Mammary epithelial cell (primary cell): ENCODE data around the gene BRAP.

Experiments
- EZH2 ChIP-seq: IDR thresholded peaks from 2 replicates; pipeline ENCODE4 v1.6.1; 2012; ENCODE audit warnings: low read length, inconsistent platforms, borderline replicate concordance
- TF ChIP-seq, protein P1 (sequence below), 2 donors: IDR thresholded peaks in 1 of 2; conservative IDR thresholded peaks in 1 of 2; 2 replicates each; pipeline ENCODE4 v1.5.1; 2011 to 2012; ENCODE audit warnings: inconsistent platforms in 2 of 2, low read length in 2 of 2, mild to moderate bottlenecking in 2 of 2, control low read depth in 1 of 2, low read depth in 1 of 2; ENCODE audit not compliant: insufficient read depth in 1 of 2; ENCODE audit errors: extremely low read depth in 1 of 2

DNA sequence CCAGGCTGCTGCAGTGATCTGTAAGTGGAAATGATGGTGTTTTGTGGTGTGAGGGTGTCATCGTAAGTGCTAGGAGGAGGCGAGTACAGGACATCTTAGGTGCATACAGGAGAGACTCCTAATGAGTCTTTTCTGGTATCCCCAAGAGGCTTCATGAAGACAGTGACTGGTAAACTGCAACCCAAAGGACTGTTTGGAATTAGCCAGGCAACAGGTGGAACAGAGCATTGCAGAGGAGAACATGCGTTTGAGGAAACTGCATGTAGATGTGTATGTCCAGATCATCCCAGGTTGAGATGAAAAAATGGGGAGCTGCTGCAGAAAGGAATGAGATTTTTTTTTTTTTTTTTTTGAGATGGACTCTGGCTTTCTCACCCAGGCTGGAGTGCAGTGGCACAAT is 5.5 kb upstream of the BRAP start:
- TF ChIP-seq, protein P1, sequence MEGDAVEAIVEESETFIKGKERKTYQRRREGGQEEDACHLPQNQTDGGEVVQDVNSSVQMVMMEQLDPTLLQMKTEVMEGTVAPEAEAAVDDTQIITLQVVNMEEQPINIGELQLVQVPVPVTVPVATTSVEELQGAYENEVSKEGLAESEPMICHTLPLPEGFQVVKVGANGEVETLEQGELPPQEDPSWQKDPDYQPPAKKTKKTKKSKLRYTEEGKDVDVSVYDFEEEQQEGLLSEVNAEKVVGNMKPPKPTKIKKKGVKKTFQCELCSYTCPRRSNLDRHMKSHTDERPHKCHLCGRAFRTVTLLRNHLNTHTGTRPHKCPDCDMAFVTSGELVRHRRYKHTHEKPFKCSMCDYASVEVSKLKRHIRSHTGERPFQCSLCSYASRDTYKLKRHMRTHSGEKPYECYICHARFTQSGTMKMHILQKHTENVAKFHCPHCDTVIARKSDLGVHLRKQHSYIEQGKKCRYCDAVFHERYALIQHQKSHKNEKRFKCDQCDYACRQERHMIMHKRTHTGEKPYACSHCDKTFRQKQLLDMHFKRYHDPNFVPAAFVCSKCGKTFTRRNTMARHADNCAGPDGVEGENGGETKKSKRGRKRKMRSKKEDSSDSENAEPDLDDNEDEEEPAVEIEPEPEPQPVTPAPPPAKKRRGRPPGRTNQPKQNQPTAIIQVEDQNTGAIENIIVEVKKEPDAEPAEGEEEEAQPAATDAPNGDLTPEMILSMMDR (conservative IDR thresholded peaks at IDR 0.05 in 1 of 2, IDR thresholded peaks at IDR 0.05 in 1 of 2; ENCODE audit: extremely low read depth in 1 of 2, insufficient read depth in 1 of 2, low read depth in 1 of 2, low read length in 2 of 2), result no peak
- no peak for TF ChIP-seq EZH2
